ENCODE data around the gene SLC16A8.
A peak's percentile ranks its signal among the peaks of the same experiment; 100 is the strongest.
"Not testable (repeated sequence)": the region's sequence is repeated elsewhere in the genome, so short reads cannot be mapped to it uniquely, and the experiment has no call there.

The SLC16A8 gene

DNA sequence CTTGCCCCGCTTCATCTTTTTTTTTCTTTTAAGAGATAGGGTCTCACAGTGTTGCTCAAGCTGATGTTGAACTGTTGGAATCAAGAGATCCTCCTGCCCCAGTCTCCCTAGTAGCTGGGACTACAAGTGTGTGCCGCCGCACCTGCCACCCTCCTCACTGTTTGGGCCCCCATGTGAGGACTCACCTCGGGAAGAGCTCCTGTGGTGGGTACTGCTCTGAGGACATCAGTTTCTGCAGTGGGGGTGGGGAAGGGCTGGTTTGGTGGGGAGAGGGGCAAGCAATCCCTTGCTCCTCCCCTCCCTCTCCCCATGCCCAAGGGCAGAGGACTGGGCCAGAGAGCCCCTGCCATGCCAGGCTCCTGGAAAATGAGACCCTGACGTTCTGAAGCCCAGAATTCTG lies 1.5 kb upstream of the SLC16A8 start:
- Histone ChIP-seq H3K36me3 (ENCODE audit: insufficient read depth, low read length) (no peaks in the 10 kb centered on the region), H3K4me3 (no peak overlapping the region), H3K27ac (no peak overlapping the region), H3K9me3 (ENCODE audit: low read depth, low read length) (no peaks in the 10 kb centered on the region), H3K9ac (ENCODE audit: insufficient read length) (no peak overlapping the region)
- TF ChIP-seq FOXP2 (optimal IDR thresholded peaks at IDR 0.05; ENCODE audit: control extremely low read depth, extremely low read length, insufficient read depth) (no peak), POLR2AphosphoS5 (IDR thresholded peaks at IDR 0.05; ENCODE audit: borderline replicate concordance, low read depth, low read length) (no peak), EZH2 (IDR thresholded peaks at IDR 0.05) (no peak)
- DNase-seq (ENCODE audit: low read depth, low spot score) = no peak

- no peaks in the 10 kb centered on the region for H3K9me3 ChIP-seq (ENCODE audit: low read depth, low read length)
- no peak overlapping the region for H3K27ac ChIP-seq
- TF ChIP-seq POLR2AphosphoS5 (IDR thresholded peaks at IDR 0.05; ENCODE audit: borderline replicate concordance, low read depth, low read length) = no peak
- TF ChIP-seq FOXP2 (optimal IDR thresholded peaks at IDR 0.05; ENCODE audit: control extremely low read depth, extremely low read length, insufficient read depth) = no peak
- no peak for TF ChIP-seq EZH2 (IDR thresholded peaks at IDR 0.05)
- no peak overlapping the region for H3K9ac ChIP-seq (ENCODE audit: insufficient read length)
- H3K4me3 ChIP-seq = no peak overlapping the region
- no peaks in the 10 kb centered on the region for H3K36me3 ChIP-seq (ENCODE audit: insufficient read depth, low read length)
- no peak for DNase-seq (ENCODE audit: low read depth, low spot score)
These were observed 1.1 kb upstream of the SLC16A8 start for GRCh38 chr22:38085056-38085455.

DNA sequence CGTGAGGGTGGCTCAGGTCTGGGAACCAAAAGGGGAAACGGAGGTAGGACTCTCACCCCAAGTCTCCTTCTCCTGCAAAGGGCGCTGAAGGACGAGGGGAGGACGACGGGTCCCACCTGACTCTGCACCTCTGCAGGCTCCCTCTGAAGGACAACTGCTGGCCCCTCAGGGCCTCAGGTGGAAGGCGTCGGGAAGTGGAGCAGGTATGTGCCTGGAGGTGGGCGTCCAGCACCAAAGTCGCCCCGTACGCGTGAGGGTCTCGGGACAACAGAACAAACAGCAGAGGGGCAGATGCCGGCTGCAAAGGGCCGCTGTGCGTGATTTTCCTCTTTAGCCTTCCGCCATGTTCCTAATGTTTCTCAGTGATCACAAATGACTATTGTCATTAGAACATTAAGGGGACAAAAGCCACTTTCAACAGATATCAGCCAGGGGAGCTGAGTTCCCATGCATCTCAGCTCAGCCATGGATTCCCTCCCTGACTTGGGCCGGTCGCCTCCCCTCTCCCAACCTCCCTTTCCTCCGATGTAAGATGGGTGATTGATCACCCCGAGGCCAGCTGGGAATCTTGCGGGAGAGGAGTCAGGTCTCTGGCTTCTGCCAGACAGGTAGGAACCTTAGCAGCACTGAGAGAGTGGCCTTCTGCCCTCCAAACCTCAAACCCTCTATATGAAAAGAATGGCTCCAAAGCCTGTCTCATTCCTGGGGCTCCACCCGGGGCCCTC lies 836 bp downstream of the SLC16A8 start:
- Histone ChIP-seq H3K9me3 (ENCODE audit: low read depth, low read length) (no peaks in the 10 kb centered on the region), H3K9ac (ENCODE audit: insufficient read length) (no peak overlapping the region), H3K4me3 (no peak overlapping the region), H3K36me3 (ENCODE audit: insufficient read depth, low read length) (no peaks in the 10 kb centered on the region), H3K27ac (no peak overlapping the region)
- DNase-seq (ENCODE audit: low read depth, low spot score) = no peak
- TF ChIP-seq POLR2AphosphoS5 (IDR thresholded peaks at IDR 0.05; ENCODE audit: borderline replicate concordance, low read depth, low read length) (no peak), EZH2 (IDR thresholded peaks at IDR 0.05) (no peak), FOXP2 (optimal IDR thresholded peaks at IDR 0.05; ENCODE audit: control extremely low read depth, extremely low read length, insufficient read depth) (no peak)

DNA sequence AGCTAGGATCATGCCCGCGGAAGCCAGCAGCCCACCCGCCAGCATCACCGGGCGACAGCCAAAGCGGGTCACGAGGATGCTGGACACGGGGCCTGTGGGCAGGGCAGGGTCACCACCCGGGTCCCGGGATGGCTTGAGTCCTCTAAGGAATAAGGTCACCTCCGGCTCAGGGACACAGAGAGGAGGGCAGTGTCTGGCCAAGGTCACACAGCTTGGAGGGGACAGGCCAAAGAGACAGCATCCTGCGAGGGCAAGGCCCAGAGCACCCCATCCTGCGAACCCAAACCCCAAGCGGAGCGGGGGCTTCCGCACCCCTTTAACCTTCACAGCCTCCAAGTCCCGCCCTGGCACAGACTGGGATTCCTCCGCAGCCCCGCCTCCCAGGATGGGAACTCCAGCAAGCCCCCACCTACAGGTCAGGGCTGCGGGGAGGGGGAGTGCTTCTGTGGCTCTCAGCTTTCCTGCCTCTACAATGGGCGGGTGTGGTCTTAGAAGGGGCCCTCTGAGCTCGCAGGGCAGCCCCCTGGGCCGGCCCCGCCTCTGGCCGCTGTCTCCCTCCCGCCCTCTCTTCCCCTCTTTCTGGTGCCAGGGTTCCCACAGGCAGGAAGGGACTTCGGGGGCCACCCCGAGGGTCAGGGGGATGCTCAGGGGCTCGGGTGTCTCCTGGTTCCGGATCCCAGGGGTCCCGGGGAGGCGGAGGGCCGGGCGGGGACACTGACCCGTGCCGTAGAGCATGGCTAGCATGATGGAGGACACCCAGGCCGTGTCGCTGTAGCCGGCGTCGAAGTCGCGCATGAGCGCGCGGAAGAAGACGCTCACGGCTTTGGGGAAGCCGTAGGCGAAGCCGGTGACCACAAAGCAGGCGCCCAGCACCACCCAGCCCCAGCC lies 1.8 kb downstream of the SLC16A8 start:
- Histone ChIP-seq H3K9me3 (ENCODE audit: low read depth, low read length) (no peaks in the 10 kb centered on the region), H3K9ac (ENCODE audit: insufficient read length) (no peak overlapping the region), H3K27ac (no peak overlapping the region), H3K36me3 (ENCODE audit: insufficient read depth, low read length) (no peaks in the 10 kb centered on the region), H3K4me3 (peak overlapping the region; percentile 64)
- TF ChIP-seq POLR2AphosphoS5 (IDR thresholded peaks at IDR 0.05; ENCODE audit: borderline replicate concordance, low read depth, low read length) (no peak), EZH2 (IDR thresholded peaks at IDR 0.05) (no peak), FOXP2 (optimal IDR thresholded peaks at IDR 0.05; ENCODE audit: control extremely low read depth, extremely low read length, insufficient read depth) (no peak)
- no peak for DNase-seq (ENCODE audit: low read depth, low spot score)

- H3K36me3 ChIP-seq (ENCODE audit: insufficient read depth, low read length) = no peaks in the 10 kb centered on the region
- no peak overlapping the region for H3K9ac ChIP-seq (ENCODE audit: insufficient read length)
- H3K4me3 ChIP-seq = peak overlapping the region; percentile 64
- no peaks in the 10 kb centered on the region for H3K9me3 ChIP-seq (ENCODE audit: low read depth, low read length)
- no peak for TF ChIP-seq FOXP2 (optimal IDR thresholded peaks at IDR 0.05; ENCODE audit: control extremely low read depth, extremely low read length, insufficient read depth)
- TF ChIP-seq POLR2AphosphoS5 (IDR thresholded peaks at IDR 0.05; ENCODE audit: borderline replicate concordance, low read depth, low read length) = no peak
- no peak for TF ChIP-seq EZH2 (IDR thresholded peaks at IDR 0.05)
- no peak for DNase-seq (ENCODE audit: low read depth, low spot score)
- no peak overlapping the region for H3K27ac ChIP-seq
These were observed 2.4 kb downstream of the SLC16A8 start for GRCh38 chr22:38081636-38081940.

DNA sequence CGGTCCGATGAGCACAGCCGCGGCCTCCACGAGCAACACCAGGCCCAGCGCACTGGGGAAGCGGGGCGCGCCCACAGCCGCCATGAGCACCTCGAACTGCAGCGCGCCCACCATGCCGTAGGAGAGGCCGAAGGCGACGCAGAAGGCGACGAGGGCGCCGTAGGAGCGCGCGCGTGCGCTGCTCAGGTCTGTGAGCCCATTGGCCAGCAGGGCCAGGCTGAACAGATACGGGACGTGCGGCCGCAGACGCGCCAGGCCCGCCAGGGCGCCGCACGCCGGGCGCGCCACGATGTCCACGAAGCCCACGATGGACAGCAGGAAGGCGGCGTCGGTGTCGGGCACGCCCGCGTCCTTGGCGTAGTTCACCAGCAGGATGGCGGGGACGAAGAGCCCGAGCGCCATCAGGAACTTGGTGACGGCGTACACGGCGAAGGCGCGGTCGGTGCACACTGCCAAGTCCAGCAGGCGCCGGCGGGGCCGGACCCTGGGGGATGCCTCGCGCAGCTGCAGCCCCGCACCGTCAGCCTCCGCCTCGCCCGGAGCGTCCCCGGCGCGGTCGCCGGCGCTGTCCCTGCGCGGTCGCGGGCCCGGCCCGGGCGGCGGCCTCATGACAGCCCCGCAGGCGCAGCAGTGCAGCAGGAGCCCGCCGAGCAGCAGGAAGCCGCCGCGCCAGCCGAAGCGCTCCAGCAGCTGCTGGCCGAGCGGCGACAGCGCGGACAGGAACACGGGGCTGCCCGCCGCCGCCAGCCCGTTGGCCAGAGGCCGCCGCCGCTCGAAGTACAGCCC lies 2.9 kb downstream of the SLC16A8 start:
- H3K36me3 ChIP-seq (ENCODE audit: insufficient read depth, low read length) = no peaks in the 10 kb centered on the region
- TF ChIP-seq POLR2AphosphoS5 (IDR thresholded peaks at IDR 0.05; ENCODE audit: borderline replicate concordance, low read depth, low read length) (no peak; the same call in 1 of the 2 replicates), EZH2 (IDR thresholded peaks at IDR 0.05) (no peak), FOXP2 (optimal IDR thresholded peaks at IDR 0.05; ENCODE audit: control extremely low read depth, extremely low read length, insufficient read depth) (no peak)
- no peak for DNase-seq (ENCODE audit: low read depth, low spot score)
- no peak overlapping the region for H3K27ac ChIP-seq
- H3K9ac ChIP-seq (ENCODE audit: insufficient read length) = no peak overlapping the region
- H3K9me3 ChIP-seq (ENCODE audit: low read depth, low read length) = no peaks in the 10 kb centered on the region
- H3K4me3 ChIP-seq = peak overlapping the region; percentile 64

- H3K36me3 ChIP-seq (ENCODE audit: insufficient read depth, low read length) = no peaks in the 10 kb centered on the region
- no peak for DNase-seq (ENCODE audit: low read depth, low spot score)
- H3K9me3 ChIP-seq (ENCODE audit: low read depth, low read length) = no peaks in the 10 kb centered on the region
- TF ChIP-seq EZH2 (IDR thresholded peaks at IDR 0.05) (no peak), FOXP2 (optimal IDR thresholded peaks at IDR 0.05; ENCODE audit: control extremely low read depth, extremely low read length, insufficient read depth) (no peak), POLR2AphosphoS5 (IDR thresholded peaks at IDR 0.05; ENCODE audit: borderline replicate concordance, low read depth, low read length) (no peak)
- no peak overlapping the region for H3K4me3 ChIP-seq
- no peak overlapping the region for H3K9ac ChIP-seq (ENCODE audit: insufficient read length)
- H3K27ac ChIP-seq = no peak overlapping the region
These were observed 3.5 kb downstream of the SLC16A8 start for GRCh38 chr22:38080474-38080849.

- no peak for TF ChIP-seq FOXP2 (optimal IDR thresholded peaks at IDR 0.05; ENCODE audit: control extremely low read depth, extremely low read length, insufficient read depth)
- no peak for TF ChIP-seq POLR2AphosphoS5 (IDR thresholded peaks at IDR 0.05; ENCODE audit: borderline replicate concordance, low read depth, low read length)
- TF ChIP-seq EZH2 (IDR thresholded peaks at IDR 0.05) = no peak
- Histone ChIP-seq H3K4me3 (no peak overlapping the region), H3K36me3 (ENCODE audit: insufficient read depth, low read length) (no peaks in the 10 kb centered on the region), H3K9me3 (ENCODE audit: low read depth, low read length) (no peaks in the 10 kb centered on the region), H3K9ac (ENCODE audit: insufficient read length) (no peak overlapping the region), H3K27ac (no peak overlapping the region)
- no peak for DNase-seq (ENCODE audit: low read depth, low spot score)
These were observed 4.2 kb downstream of the SLC16A8 start for GRCh38 chr22:38079804-38080203.

DNA sequence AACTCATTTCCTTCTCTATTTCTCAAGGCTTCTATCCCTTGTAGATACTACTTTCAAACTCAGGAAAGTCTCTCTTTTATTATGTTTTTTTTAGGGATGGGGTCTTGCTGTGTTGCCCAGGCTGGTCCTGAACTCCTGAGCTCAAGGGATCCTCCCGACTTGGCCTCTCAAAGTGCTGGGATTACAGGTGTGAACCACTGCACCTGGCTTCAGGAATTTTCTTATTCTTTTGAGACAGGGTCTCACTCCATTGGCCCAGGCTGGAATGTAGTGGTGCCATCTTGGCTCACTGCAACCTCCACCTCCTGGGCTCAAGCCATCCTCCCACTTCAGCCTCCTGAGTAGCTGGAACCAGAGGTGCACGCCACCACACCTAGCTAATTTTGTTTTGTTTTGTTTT lies 4.8 kb downstream of the SLC16A8 start:
- not testable (repeated sequence) for H3K9me3 ChIP-seq (ENCODE audit: low read depth, low read length); H3K9ac ChIP-seq (ENCODE audit: insufficient read length); DNase-seq (ENCODE audit: low read depth, low spot score); H3K27ac ChIP-seq; H3K36me3 ChIP-seq (ENCODE audit: insufficient read depth, low read length); H3K4me3 ChIP-seq
